Omental fat pad (tissue), 4 donors: Measurements from ENCODE around the gene GRB10. TPM values are rescaled to one million over a fixed set of nuclear protein-coding genes. Genes with fewer than 3 reads are reported as not detected.

Experiments
- ATAC-seq: fragments of 150-250 bp; one replicate; pipeline ENCODE4 v1.9.1; 2016; ENCODE audit warnings: mild to moderate bottlenecking, moderate library complexity; ENCODE audit not compliant: low FRiP score
- DNase-seq: peaks from one replicate; pipeline ENCODE4 v3.0.0-alpha.2; 2019; ENCODE audit warnings: low spot score
- CTCF ChIP-seq, 3 donors: fragments of 450-650 bp; IDR thresholded peaks; one replicate each; pipeline ENCODE4 v1.5.1; 2016 to 2017; ENCODE audit warnings: antibody characterized with exemption in 3 of 3, mild to moderate bottlenecking in 3 of 3, moderate library complexity in 2 of 3
- total RNA-seq, 4 donors: library from RNA; depleted of rRNA; stranded (reverse); fragments of >200 nt; gene quantifications; one replicate each; pipeline ENCODE4 v1.1.0, GENCODE V29; 2016

The GRB10 gene
- total RNA-seq, 4 donors from 2014 or later: 64.6 to 100 (median 75.3) TPM

- ATAC-seq (no peak), DNase-seq (no peak)
- no peak for TF ChIP-seq CTCF (IDR thresholded peaks at IDR 0.05)
Observed at GRCh38 chr7:50664937-50665336, 117.8 kb downstream of the GRB10 start.

- DNase-seq (no peak), ATAC-seq (no peak)
- no peak for TF ChIP-seq CTCF (IDR thresholded peaks at IDR 0.05)
Observed at GRCh38 chr7:50664461-50664922, 118.2 kb downstream of the GRB10 start.

GRCh38 chr7:50663396-50664102 lies 119.1 kb downstream of the GRB10 start:
- no peak for TF ChIP-seq CTCF (IDR thresholded peaks at IDR 0.05)
- DNase-seq (no peak), ATAC-seq (no peak)

GRCh38 chr7:50662996-50663395 lies 119.7 kb downstream of the GRB10 start:
- no peak for TF ChIP-seq CTCF (IDR thresholded peaks at IDR 0.05)
- ATAC-seq (no peak), DNase-seq (no peak)

GRCh38 chr7:50662041-50662694 lies 120.5 kb downstream of the GRB10 start:
- DNase-seq: no peak
- no peak for ATAC-seq
- no peak for TF ChIP-seq CTCF (IDR thresholded peaks at IDR 0.05)

GRCh38 chr7:50661345-50662040 lies 121.2 kb downstream of the GRB10 start:
- no peak for DNase-seq
- TF ChIP-seq CTCF (IDR thresholded peaks at IDR 0.05): no peak
- ATAC-seq: no peak
